Caco-2 (cell line): ENCODE measurements around the gene LPAR3. TPM values are rescaled to one million over a fixed set of nuclear protein-coding genes. Genes with fewer than 3 reads are reported as not detected.

Source experiments
- BruUV-seq: library from RNA; stranded (reverse); fragments of 400-500 nt; replicated peaks from 2 replicates; lab custom pipeline; 2021; lab: Mats Ljungman, UMichigan
- CTCF ChIA-PET: fragments of 300-600 bp; sonication (Branson Sonifier 250); formaldehyde crosslinking; loops from one replicate; lab custom pipeline; 2022; ENCODE audit warnings: antibody characterized with exemption; lab: Charles Lee
- POLR2A ChIA-PET: fragments of 300-600 bp; sonication (Branson Sonifier 250); formaldehyde crosslinking; loops from one replicate; lab custom pipeline; 2022; ENCODE audit warnings: antibody characterized with exemption; lab: Charles Lee
- DNase-seq, 2 experiments: peaks; one replicate each; pipeline versions ENCODE4 v3.0.0 to v3.0.0-alpha.2; 2020 to 2022
- H3K27me3 ChIP-seq: replicated peaks from 2 replicates; pipeline ENCODE4 v1.6.0; 2011; ENCODE audit warnings: low read length; ENCODE audit not compliant: control insufficient read depth, insufficient read depth
- H3K36me3 ChIP-seq: 2 replicates; pipeline ENCODE4 v1.5.1; 2011; ENCODE audit warnings: low read length; ENCODE audit not compliant: control insufficient read depth, insufficient read depth
- H3K4me1 ChIP-seq: fragments of 250-450 bp; sonication (Bioruptor Pico); 2 replicates; pipeline ENCODE4 v1.5.1; 2020; ENCODE audit warnings: mild to moderate bottlenecking
- H3K4me3 ChIP-seq: 2 replicates; pipeline ENCODE4 v1.5.1; 2011; ENCODE audit warnings: low read depth, mild to moderate bottlenecking, control low read depth, low read length
- H3K9me3 ChIP-seq: fragments of 250-450 bp; sonication (Bioruptor Pico); 2 replicates; pipeline ENCODE4 v1.5.1; 2020; ENCODE audit warnings: mild to moderate bottlenecking, moderate library complexity
- H3K27ac Mint-ChIP-seq: one replicate; pipeline ENCODE4 v1.8.0; 2022; ENCODE audit warnings: mixed read lengths; ENCODE audit not compliant: unreplicated experiment
- H3K27me3 Mint-ChIP-seq: one replicate; pipeline ENCODE4 v1.8.0; 2022; ENCODE audit warnings: mixed read lengths; ENCODE audit not compliant: insufficient read depth, unreplicated experiment
- H3K36me3 Mint-ChIP-seq: one replicate; pipeline ENCODE4 v1.8.0; 2022; ENCODE audit warnings: mild to moderate bottlenecking, mixed read lengths; ENCODE audit not compliant: insufficient read depth, unreplicated experiment
- H3K4me1 Mint-ChIP-seq: one replicate; pipeline ENCODE4 v1.8.0; 2022; ENCODE audit warnings: low read depth, mixed read lengths; ENCODE audit not compliant: unreplicated experiment
- H3K4me3 Mint-ChIP-seq: one replicate; pipeline ENCODE4 v1.8.0; 2022; ENCODE audit warnings: mild to moderate bottlenecking, moderate library complexity, mixed read lengths; ENCODE audit not compliant: unreplicated experiment
- H3K9me3 Mint-ChIP-seq: one replicate; pipeline ENCODE4 v1.8.0; 2022; ENCODE audit warnings: mixed read lengths; ENCODE audit not compliant: unreplicated experiment
- CTCF ChIP-seq, 2 experiments: fragments of 200-600 bp in 1 of 2; IDR thresholded peaks; 1 replicate in 1 of 2; 2 replicates in 1 of 2; pipeline versions ENCODE4 v1.5.1 to v1.8.0; 2011 to 2022; ENCODE audit warnings: antibody characterized with exemption in 1 of 2, control low read depth in 1 of 2, inconsistent platforms in 1 of 2, low read depth in 1 of 2, low read length in 1 of 2, mild to moderate bottlenecking in 1 of 2, moderate library complexity in 1 of 2; ENCODE audit not compliant: insufficient read depth in 1 of 2, severe bottlenecking in 1 of 2, unreplicated experiment in 1 of 2
- intact Hi-C: fragments of 100-400 bp; cut with micrococcal nuclease; formaldehyde crosslinking; loops from one replicate; pipeline ENCODE4 v1.10.0; 2022; ENCODE audit not compliant: unreplicated experiment
- total RNA-seq: library from RNA; stranded (reverse); gene quantifications from 2 replicates; pipeline ENCODE4 v1.2.3, GENCODE V29; 2022

Gene LPAR3
- total RNA-seq, 1 experiment from 2014 or later: not detected

- no peaks in the 10 kb centered on the region for H3K9me3 ChIP-seq
- TF ChIP-seq CTCF (IDR thresholded peaks at IDR 0.05; ENCODE audit: insufficient read depth in 1 of 2, low read depth in 1 of 2, low read length in 1 of 2, severe bottlenecking in 1 of 2, unreplicated experiment in 1 of 2): no peak
- BruUV-seq: no TSS peak
- H3K4me3 ChIP-seq: no peak overlapping the region
- Mint-ChIP-seq H3K4me1 (no peaks in the 10 kb centered on the region), H3K36me3 (no peaks in the 10 kb centered on the region), H3K9me3 (no peaks in the 10 kb centered on the region), H3K27ac (no peak overlapping the region), H3K27me3 (peaks cover 16% of the 10 kb centered on the region), H3K4me3 (no peak overlapping the region)
- ChIA-PET POLR2A (no interaction called here), CTCF (no interaction called here)
- intact Hi-C loops: loop anchor here (10.0 kb wide), 1 partner anchor 498 kb away; no protein-coding TSS in a partner anchor
- no peaks in the 10 kb centered on the region for H3K36me3 ChIP-seq
- no peaks in the 10 kb centered on the region for H3K4me1 ChIP-seq
- no peaks in the 10 kb centered on the region for H3K27me3 ChIP-seq
- no peak for DNase-seq
Measured at GRCh38 chr1:84933011-84933611, 40.1 kb upstream of the LPAR3 start.

- Histone ChIP-seq H3K36me3 (no peaks in the 10 kb centered on the region), H3K9me3 (no peaks in the 10 kb centered on the region), H3K4me1 (no peaks in the 10 kb centered on the region), H3K4me3 (no peak overlapping the region), H3K27me3 (no peaks in the 10 kb centered on the region)
- ChIA-PET POLR2A (no interaction called here), CTCF (no interaction called here)
- no TSS peak for BruUV-seq
- Mint-ChIP-seq H3K4me1 (no peaks in the 10 kb centered on the region), H3K9me3 (no peaks in the 10 kb centered on the region), H3K36me3 (no peaks in the 10 kb centered on the region), H3K27me3 (peaks cover 21% of the 10 kb centered on the region), H3K4me3 (no peak overlapping the region), H3K27ac (no peak overlapping the region)
- intact Hi-C loops: loop anchor here (10.0 kb wide), 1 partner anchor 496 kb away; no protein-coding TSS in a partner anchor
- no peak for TF ChIP-seq CTCF (IDR thresholded peaks at IDR 0.05; ENCODE audit: insufficient read depth in 1 of 2, low read depth in 1 of 2, low read length in 1 of 2, severe bottlenecking in 1 of 2, unreplicated experiment in 1 of 2)
- DNase-seq: no peak
Measured at GRCh38 chr1:84930831-84931230, 37.8 kb upstream of the LPAR3 start.

- ChIA-PET POLR2A (no interaction called here), CTCF (no interaction called here)
- H3K4me1 Mint-ChIP-seq: no peaks in the 10 kb centered on the region
- Histone ChIP-seq H3K36me3 (no peaks in the 10 kb centered on the region), H3K4me1 (no peaks in the 10 kb centered on the region), H3K9me3 (no peaks in the 10 kb centered on the region), H3K4me3 (no peak overlapping the region), H3K27me3 (no peaks in the 10 kb centered on the region)
- TF ChIP-seq CTCF (IDR thresholded peaks at IDR 0.05; ENCODE audit: insufficient read depth in 1 of 2, low read depth in 1 of 2, low read length in 1 of 2, severe bottlenecking in 1 of 2, unreplicated experiment in 1 of 2): no peak
- no peak for DNase-seq
- no peak overlapping the region for H3K4me3 Mint-ChIP-seq
- intact Hi-C loops: loop anchor here (10.0 kb wide), 1 partner anchor 496 kb away; no protein-coding TSS in a partner anchor
- no TSS peak for BruUV-seq
- no peaks in the 10 kb centered on the region for H3K9me3 Mint-ChIP-seq
- no peaks in the 10 kb centered on the region for H3K36me3 Mint-ChIP-seq
- H3K27me3 Mint-ChIP-seq: peaks cover 21% of the 10 kb centered on the region
- no peak overlapping the region for H3K27ac Mint-ChIP-seq
Measured at GRCh38 chr1:84930329-84930728, 37.3 kb upstream of the LPAR3 start.
